ENCODE measurements around the gene CLEC1B.
"Not testable (repeated sequence)": the region's sequence is repeated elsewhere in the genome, so short reads cannot be mapped to it uniquely, and the experiment has no call there.

The CLEC1B gene

DNA sequence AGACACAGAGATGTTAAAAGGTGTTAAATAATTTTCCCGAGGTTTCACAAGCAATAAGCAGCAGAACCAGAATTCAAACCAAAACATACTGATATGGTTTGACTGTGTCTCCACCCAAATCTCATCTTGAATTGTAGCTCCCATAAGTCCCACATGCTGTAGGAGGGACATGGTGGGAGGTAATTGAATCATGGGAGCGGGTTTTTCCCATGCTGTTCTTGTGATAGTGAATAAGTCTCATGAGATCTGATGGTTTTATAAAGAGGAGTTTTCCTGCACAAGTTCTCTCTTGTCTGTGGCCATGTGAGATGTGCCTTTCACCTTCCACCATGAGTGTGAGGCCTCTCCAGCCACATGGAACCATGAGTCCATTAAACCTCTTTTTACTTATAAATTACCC is 24.2 kb downstream of the CLEC1B start:
- DNase-seq (ENCODE audit: low spot score) = not testable (repeated sequence)

DNA sequence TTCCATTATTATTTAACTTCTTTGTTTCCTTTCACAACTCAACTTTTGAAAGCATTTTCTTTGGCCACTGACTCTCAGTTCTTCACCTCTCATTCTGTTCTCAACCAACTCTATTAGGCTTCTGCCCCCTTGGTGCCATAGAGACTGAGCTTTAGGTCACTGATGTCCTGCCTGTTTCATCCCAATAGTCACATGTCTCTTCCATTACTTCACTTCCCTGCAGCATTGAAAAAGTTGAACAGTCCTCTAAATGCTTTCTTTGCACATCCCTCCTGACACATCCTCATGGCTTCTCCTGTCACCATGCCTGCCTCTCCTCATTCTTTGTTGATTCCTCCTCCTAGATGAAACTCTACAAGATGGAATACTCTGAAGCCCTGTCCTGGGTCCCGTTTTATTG is 25.0 kb downstream of the CLEC1B start:
- no peak for DNase-seq (ENCODE audit: low spot score)

DNA sequence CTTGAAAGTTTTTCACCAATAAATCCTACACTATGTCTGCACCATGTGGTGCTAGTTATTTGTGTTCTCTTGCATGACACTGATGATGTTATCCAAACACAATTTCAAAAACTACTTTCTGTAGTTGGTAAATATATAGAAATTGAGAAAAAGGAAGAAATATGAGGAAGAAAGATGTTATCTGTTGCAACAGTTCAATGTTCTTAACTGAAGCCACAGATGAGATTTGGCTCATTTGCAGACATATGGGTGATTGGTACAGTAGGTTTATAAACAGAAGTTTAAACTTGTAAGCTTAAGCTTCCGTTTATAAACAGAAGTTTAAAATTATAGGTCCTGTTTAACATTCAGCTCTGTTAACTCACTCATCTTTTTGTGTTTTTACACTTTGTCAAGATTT is 27.7 kb downstream of the CLEC1B start, which contains the start of gene CLEC12A:
Gene CLEC12A (plus strand): TSS at position 229 of the 400 bp plus-strand sequence. CDS start 188 bp downstream, outside the sequence.
- DNase-seq (ENCODE audit: low spot score) = no peak

DNA sequence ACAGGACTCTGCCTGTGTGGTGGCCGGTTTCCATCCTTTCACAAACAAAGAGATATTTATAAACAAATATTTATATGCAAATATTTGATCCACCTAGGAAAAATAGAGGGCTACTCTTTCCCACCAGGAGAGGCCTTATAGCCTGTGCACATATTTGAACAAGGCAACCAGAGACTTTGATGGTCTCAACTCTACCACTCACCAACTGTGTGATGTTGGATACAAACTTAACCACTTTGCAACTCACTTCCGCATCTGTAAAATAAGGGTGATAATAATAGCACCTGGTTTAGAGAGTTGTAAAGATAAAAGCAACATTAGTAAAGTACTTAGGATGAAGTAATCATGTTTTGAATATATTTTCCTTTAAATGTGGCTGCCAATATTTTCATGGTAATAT is 29.2 kb downstream of the CLEC1B start:
- DNase-seq (ENCODE audit: low spot score) = no peak

DNA sequence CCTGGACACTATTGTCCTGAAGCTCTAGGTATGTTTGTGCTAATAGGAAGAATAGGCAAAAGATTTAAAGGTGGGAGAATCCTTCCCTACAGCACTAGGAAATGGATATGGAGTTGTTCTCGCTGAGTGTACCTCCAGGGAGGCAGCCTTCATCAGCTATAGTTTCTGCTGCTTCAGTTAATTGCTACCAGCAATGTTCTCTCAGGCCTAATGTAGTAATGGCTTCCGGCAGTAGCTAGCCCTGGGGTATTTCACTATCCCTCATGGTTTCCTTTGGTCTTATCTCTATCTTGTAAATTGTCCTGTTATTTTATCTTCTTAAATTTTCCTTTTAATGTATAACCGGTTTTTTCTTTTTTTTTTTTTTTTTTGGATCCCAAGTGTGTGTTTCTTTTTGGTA is 37.0 kb downstream of the CLEC1B start:
- DNase-seq (ENCODE audit: low spot score) = no peak

DNA sequence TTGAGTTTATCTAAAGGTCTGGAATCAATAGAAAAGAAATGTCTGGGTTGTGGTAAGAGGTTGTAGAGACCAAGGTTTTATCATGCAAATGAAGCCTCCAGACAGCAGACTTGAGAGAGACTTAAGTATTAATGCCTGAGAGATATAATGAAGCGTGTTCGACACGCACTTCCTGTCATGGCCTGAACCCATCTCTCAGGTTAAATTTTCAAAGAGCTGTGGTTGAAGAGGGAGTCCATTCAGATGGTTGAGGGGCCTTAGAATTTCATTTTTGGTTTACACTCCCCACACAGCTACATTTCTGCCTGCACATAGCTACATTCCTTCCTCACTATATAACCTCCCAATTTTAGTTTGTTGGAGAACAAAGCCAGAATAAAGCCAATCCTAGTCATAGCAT is 37.8 kb downstream of the CLEC1B start:
- DNase-seq (ENCODE audit: low spot score) = no peak

DNA sequence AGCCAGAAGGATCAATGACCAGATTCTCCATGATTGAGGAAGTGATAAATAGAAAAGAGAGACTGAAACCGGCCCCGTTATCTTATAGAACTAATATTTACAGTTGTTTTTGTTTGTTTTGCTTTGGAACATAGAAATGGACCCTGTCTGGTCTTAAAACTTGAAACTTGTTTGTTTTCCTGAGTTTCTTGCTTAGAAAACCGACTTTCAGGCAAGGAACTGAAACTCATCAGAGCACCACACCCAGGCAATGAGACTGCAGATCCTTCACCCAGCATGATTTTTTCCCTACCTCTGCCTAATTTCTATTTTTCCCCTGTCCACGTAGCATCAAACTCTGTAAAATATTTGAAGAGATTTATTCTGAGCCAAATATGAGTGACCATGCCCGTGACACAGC is 38.3 kb downstream of the CLEC1B start:
- DNase-seq (ENCODE audit: low spot score) = no peak

DNA sequence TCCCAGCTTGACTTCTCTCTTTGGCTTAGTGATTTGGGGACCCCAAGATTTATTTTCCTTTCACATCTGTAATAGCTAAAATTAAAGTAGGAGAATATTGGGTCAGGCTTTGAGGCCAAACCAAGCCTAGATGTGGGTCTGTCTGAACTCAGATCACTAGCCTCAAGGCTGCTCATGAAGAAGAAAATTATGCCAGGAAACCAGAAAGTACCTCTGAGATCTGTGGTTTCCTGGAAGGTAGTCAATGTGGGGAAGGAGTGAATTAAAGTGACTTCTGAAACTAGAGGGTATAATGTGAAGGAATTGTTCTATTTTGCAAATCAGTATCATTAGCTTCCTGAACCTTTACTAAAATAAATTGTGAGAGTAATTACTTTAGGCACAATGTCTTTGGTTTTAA is 41.1 kb downstream of the CLEC1B start:
- peak; percentile 27 for DNase-seq (ENCODE audit: low spot score)

DNA sequence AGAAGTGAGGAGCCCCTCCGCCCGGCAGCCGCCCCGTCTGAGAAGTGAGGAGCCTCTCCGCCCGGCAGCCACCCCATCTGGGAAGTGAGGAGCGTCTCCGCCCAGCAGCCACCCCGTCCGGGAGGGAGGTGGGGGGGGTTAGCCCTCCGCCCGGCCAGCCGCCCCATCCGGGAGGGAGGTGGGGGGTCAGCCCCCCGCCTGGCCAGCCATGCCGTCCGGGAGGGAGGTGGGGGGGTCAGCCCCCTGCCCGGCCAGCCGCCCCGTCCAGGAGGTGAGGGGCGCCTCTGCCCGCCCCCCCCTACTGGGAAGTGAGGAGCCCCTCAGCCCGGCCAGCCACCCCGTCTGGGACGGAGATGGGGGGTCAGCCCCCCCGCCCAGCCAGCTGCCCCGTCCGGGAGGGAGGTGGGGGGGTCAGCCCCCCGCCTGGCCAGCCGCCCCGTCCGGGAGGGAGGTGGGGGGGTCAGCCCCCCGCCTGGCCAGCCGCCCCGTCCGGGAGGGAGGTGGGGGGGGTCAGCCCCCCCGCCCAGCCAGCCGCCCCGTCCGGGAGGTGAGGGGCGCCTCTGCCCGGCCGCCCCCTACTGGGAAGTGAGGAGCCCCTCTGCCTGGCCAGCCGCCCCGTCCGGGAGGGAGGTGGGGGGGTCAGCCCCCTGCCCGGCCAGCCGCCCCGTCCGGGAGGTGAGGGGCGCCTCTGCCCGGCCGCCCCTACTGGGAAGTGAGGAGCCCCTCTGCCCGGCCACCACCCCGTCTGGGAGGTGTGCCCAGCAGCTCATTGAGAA is 45.8 kb downstream of the CLEC1B start:
- DNase-seq (ENCODE audit: low spot score) = not testable (repeated sequence)

DNA sequence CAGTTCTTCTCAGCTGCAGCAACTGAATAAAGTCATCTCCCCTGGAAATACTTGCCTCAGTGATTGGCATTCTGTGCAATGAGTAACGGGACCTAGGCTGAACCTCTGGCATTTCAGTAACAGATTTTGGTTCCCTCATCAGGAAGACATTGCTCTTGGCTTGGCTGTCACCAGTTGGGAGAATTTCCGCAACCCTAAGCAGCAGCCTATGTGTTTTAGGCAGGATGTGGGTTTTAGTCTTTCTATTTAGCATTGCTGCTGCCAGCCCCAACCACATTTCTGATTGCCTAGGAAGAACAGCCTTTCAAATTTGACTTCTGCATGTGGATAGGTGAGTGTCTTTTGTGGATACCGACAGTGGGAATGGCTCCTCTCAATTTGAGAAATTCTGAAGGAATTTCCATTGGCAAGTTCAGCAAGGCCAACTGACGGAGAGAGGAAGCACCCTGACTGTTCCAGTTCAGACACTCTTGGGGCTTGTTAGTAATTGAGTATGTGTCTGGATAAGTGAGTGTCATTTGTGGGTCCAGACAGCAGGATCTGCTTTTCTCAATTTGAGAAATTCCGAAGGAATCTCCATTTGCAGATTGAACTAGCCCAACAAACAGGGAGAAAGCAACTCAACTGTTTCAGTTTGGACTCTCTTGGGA is 47.8 kb downstream of the CLEC1B start:
- peak; percentile 55 for DNase-seq (ENCODE audit: low spot score)

DNA sequence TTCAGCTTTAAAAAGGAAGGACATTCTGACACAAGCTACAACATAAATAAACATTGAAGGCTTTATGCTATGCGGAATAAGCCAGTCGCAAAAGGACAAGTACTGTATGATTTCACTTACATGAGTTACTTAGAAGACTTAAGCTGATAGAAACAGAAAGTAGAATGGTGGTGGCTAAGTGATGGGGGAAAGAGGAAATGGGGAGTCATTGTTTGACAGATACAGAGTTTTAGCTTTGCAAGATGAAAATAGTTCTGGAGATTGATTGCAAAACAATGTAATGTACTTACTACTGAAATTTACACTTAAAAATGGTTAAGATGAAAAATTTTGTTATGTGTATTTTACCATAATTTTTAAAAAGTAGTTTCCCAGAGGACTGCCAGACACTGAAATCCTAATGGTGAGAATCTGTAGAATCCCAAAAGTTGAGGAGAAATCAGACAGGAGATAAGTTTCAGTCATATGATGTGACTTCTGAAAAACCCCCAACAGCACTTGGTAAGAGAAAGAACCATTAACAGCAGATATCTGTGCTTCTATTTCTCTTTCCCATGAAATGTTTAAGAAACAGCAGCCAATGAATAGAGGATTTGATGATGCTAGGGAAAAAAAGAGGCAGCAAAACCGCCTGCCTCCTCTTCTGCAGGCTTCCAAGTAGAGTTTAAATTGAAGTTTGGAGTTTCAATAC is 50.2 kb downstream of the CLEC1B start:
- DNase-seq (ENCODE audit: low spot score) = peak; percentile 25

DNA sequence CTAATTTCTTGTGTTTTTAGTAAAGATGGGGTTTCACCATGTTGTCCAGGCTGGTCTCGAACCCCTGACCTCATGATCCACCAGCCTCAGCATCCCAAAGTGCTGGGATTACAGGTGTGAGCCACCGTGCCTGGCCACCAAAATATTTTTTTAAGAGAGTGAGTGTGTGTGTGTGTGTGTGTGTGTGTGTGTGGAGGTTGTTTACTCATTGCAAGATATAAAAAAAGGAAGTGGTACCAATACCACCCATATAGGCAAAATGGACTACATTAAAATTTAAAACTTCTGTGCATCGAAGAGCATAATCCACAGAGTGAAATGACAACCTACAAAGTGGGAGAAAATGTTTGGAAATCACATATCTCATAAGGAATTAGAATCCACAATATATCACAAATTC is 51.2 kb downstream of the CLEC1B start:
- no peak for DNase-seq (ENCODE audit: low spot score)

DNA sequence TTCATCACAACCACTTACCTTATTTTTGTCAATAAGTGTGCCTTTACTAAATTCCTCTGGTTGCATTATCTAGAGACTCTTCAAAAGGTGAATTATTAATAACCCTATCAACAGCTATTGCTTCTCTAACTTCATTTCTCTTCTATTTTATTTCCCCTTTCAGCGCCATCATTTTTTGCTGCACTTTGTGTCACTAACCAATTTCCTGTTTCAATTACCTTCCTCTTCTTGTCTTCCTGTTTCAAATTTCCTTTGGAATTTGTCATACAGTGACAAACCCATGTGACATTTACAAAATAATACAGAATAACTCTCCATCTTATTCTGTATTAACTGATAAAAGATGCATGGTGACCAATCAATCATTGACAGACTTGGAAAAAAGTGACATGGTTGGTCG is 54.5 kb downstream of the CLEC1B start:
- no peak for DNase-seq (ENCODE audit: low spot score)

DNA sequence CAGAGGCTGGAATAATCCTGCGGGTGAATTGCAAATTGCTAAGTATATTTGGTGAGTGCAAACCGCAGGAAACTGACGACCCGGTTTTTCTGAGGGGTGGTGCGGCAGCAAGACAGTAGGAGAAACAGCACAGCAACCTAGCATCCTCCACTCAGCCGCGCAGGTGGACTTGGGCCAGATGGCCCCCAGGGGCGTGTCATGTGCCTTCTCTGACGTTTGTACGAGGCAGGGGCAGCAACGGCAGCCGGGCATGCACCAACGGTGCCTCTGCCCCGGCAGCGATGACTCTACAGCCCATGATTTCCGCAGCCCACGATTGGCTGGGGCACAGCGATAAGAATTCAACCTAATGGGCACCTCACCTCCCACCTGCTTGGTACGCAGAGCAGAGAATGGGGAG is 55.7 kb downstream of the CLEC1B start:
- no peak for DNase-seq (ENCODE audit: low spot score)
